C4-2B (cell line): ENCODE data around the gene LGALS7.

Experiments used
- CTCF ChIP-seq: fragments of 450-650 bp; conservative IDR thresholded peaks from 2 replicates; pipeline ENCODE4 v1.5.1; 2017; ENCODE audit warnings: mild to moderate bottlenecking
- ZFX ChIP-seq: fragments of 450-650 bp; IDR thresholded peaks from 2 replicates; pipeline ENCODE4 v1.6.1; 2017

GRCh38 chr19:38733493-38734175, 39.7 kb downstream of the LGALS7 start:
- TF ChIP-seq CTCF (no peak), ZFX (no peak)
